A673 (cell line): ENCODE measurements around the gene RNF168. TPM values are rescaled to one million over a fixed set of nuclear protein-coding genes. Genes with fewer than 3 reads are reported as not detected.

ENCODE experiments used
- BruUV-seq: library from RNA; stranded (reverse); fragments of 400-500 nt; replicated peaks from 2 replicates; lab custom pipeline; 2021; lab: Mats Ljungman, UMichigan
- CTCF ChIA-PET: fragments of 300-600 bp; sonication (Branson Sonifier 250); formaldehyde crosslinking; loops from one replicate; lab custom pipeline; 2022; ENCODE audit warnings: antibody characterized with exemption; lab: Charles Lee
- POLR2A ChIA-PET: fragments of 300-600 bp; sonication (Branson Sonifier 250); formaldehyde crosslinking; loops from one replicate; lab custom pipeline; 2022; ENCODE audit warnings: antibody characterized with exemption; ENCODE audit not compliant: low non-redundant PET; lab: Charles Lee
- DNase-seq: peaks from one replicate; pipeline ENCODE4 v3.0.0-alpha.2; 2015; ENCODE audit warnings: low spot score
- H3K27ac ChIP-seq: fragments of 200-600 bp; sonication (generic); 2 replicates; pipeline ENCODE4 v1.5.1; 2016; ENCODE audit warnings: mixed run types, low read depth, mild to moderate bottlenecking, mixed read lengths, antibody characterized with exemption, low read length; ENCODE audit not compliant: poor library complexity, severe bottlenecking
- H3K27me3 ChIP-seq: fragments of 200-600 bp; sonication (generic); replicated peaks from 2 replicates; pipeline ENCODE4 v1.6.1; 2017; ENCODE audit warnings: mixed run types, low read depth, mild to moderate bottlenecking, mixed read lengths, antibody characterized with exemption, low read length; ENCODE audit not compliant: insufficient read depth, poor library complexity
- H3K36me3 ChIP-seq: fragments of 200-600 bp; sonication (generic); 2 replicates; pipeline ENCODE4 v1.6.1; 2016; ENCODE audit warnings: mixed run types, mild to moderate bottlenecking, mixed read lengths, antibody characterized with exemption, low read length; ENCODE audit not compliant: insufficient read depth, poor library complexity, severe bottlenecking
- H3K4me1 ChIP-seq: fragments of 200-600 bp; sonication (generic); 2 replicates; pipeline ENCODE4 v1.6.1; 2017; ENCODE audit warnings: mixed run types, mild to moderate bottlenecking, mixed read lengths, antibody characterized with exemption, low read length; ENCODE audit not compliant: insufficient read depth, poor library complexity, severe bottlenecking
- H3K4me3 ChIP-seq: fragments of 200-600 bp; sonication (generic); 2 replicates; pipeline ENCODE4 v1.5.1; 2016; ENCODE audit warnings: low read depth, mixed run types, mild to moderate bottlenecking, mixed read lengths, low read length; ENCODE audit not compliant: poor library complexity, severe bottlenecking
- H3K9me3 ChIP-seq: fragments of 200-600 bp; sonication (generic); 2 replicates; pipeline ENCODE4 v1.6.1; 2016; ENCODE audit warnings: mixed run types, low read depth, mild to moderate bottlenecking, mixed read lengths, antibody characterized with exemption, low read length; ENCODE audit not compliant: poor library complexity, severe bottlenecking
- EZH2 ChIP-seq: fragments of 200-600 bp; sonication (generic); IDR thresholded peaks from 2 replicates; pipeline ENCODE4 v1.6.1; 2017; ENCODE audit warnings: borderline replicate concordance, low read depth, mild to moderate bottlenecking, mixed read lengths, antibody characterized with exemption, low read length; ENCODE audit not compliant: poor library complexity, severe bottlenecking
- intact Hi-C: fragments of 100-400 bp; cut with micrococcal nuclease; formaldehyde crosslinking; loops from one replicate; pipeline ENCODE4 v1.10.0; 2022; ENCODE audit not compliant: unreplicated experiment
- total RNA-seq: library from RNA; stranded (reverse); gene quantifications from 2 replicates; pipeline ENCODE4 v1.2.3, GENCODE V29; 2021
- TF ChIP-seq, protein P1 (sequence below): fragments of 300-800, 200-600 bp; sonication (generic); conservative IDR thresholded peaks from 2 replicates; pipeline ENCODE4 v1.5.1; 2017; ENCODE audit warnings: low read depth, mild to moderate bottlenecking, antibody characterized with exemption, low read length, moderate library complexity, mixed read lengths

RNF168 gene
- total RNA-seq, 1 experiment from 2014 or later: 42.9 TPM

DNA sequence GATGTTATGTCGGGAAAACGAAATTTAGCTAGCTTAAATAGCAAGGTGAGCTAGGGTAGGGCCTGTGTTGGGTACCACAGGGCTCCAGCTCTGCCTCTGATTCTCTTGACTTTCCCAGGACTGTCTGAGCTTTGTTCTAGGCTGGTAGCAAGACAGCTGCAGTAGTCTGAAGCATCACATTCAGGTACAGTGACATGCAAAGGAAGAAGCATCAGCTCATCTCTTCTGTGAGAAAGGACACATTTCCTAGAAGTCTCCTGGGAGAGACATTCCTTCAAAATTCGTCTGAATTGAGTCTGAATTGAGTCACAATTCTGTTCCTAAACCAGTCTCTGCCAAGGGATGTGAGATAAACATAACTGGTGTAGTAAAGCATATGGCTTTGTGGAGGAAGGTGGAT lies 62.9 kb downstream of the RNF168 start:
- ChIA-PET CTCF (interaction anchor here (0.6 kb wide), 1 partner anchor 11 kb away, joined by 4 read pairs; no protein-coding TSS in a partner anchor), POLR2A (no interaction called here)
- TF ChIP-seq, protein P1, sequence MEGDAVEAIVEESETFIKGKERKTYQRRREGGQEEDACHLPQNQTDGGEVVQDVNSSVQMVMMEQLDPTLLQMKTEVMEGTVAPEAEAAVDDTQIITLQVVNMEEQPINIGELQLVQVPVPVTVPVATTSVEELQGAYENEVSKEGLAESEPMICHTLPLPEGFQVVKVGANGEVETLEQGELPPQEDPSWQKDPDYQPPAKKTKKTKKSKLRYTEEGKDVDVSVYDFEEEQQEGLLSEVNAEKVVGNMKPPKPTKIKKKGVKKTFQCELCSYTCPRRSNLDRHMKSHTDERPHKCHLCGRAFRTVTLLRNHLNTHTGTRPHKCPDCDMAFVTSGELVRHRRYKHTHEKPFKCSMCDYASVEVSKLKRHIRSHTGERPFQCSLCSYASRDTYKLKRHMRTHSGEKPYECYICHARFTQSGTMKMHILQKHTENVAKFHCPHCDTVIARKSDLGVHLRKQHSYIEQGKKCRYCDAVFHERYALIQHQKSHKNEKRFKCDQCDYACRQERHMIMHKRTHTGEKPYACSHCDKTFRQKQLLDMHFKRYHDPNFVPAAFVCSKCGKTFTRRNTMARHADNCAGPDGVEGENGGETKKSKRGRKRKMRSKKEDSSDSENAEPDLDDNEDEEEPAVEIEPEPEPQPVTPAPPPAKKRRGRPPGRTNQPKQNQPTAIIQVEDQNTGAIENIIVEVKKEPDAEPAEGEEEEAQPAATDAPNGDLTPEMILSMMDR: no peak
- TF ChIP-seq EZH2: no peak
- Histone ChIP-seq H3K4me3 (no peak overlapping the region), H3K9me3 (no peaks in the 10 kb centered on the region), H3K36me3 (no peaks in the 10 kb centered on the region), H3K27ac (no peak overlapping the region), H3K4me1 (peaks cover 8% of the 10 kb centered on the region), H3K27me3 (no peaks in the 10 kb centered on the region)
- no peak for DNase-seq
- intact Hi-C loops: no loop called here
- BruUV-seq: no TSS peak

DNA sequence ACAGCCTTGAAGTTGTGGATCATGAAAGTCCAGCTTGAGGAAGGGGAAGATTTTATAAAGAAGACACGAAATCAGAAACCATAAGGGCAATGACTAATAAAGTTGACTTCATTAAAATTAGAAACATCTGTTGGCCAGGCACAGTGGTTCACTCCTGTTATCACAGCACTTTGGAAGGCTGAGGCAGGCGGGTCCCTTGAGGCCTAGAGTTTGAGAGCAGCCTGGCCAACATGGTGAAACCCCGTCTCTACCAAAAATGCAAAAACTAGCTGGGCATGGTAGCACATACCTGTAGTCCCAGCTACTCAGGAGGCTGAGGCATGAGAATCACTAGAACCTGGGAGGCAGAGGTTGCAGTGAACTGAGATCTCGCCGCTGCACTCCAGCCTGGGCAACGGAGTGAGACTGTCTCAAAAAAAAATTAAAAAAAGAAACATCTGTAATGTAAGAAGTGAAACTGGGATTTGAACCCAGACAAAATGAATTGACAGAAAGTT lies 63.5 kb downstream of the RNF168 start:
- no peaks in the 10 kb centered on the region for H3K27me3 ChIP-seq
- no TSS peak for BruUV-seq
- TF ChIP-seq EZH2: no peak
- TF ChIP-seq, protein P1: no peak
- H3K4me3 ChIP-seq: no peak overlapping the region
- no peak overlapping the region for H3K27ac ChIP-seq
- DNase-seq: peak; percentile 35
- peaks cover 8% of the 10 kb centered on the region for H3K4me1 ChIP-seq
- no peaks in the 10 kb centered on the region for H3K36me3 ChIP-seq
- intact Hi-C loops: no loop called here
- POLR2A ChIA-PET: no interaction called here
- CTCF ChIA-PET: no interaction called here
- H3K9me3 ChIP-seq: no peaks in the 10 kb centered on the region

DNA sequence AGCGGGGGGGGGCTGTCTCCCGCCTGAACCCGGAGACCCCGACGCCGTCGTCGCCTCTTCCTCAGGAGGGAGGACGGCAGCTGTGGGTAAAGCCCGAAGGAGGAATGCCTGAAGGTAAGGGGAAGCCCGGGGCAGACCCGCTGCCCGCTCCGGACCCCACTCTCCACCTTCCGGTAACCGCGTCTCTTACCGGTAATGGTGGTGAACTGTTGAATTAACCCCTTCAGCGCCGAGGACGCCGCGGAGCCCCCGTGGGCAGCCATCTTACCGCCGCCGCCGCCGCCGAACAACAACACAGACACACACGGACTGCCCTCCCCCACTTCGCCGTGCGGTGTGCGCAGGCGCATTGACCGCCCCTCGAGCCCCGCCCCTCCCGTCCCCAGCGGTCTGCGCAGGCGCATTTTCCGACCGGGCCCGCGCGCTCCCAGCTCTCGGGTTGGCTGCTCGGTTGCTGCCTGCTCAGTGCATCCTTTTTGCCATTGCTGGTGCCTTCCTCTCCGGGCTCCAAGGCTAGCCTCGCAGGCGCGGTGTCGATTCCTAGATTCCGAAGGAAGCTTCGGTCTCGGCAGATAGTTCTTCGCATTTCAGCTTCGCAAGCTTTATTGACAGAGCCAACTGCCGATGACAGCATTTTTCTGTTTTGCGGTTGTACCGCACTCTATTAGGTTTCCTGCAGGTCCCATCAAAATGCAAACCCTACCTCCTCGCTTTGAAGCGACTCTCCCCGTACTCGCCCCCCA lies 71.3 kb downstream of the RNF168 start, which contains the start of gene UBXN7:
TSS of gene UBXN7 (minus strand) at position 291 of the 743 bp plus-strand sequence. CDS start at position 263, 28 bp downstream.
- ChIA-PET POLR2A (interaction anchor here (0.5 to 0.7 kb wide), 7 partner anchors 15 to 1271 kb away, joined by 3 to 9 read pairs (median 4); no protein-coding TSS in a partner anchor), CTCF (interaction anchor here (0.6 kb wide), 1 partner anchor 26 kb away, joined by 5 read pairs; no protein-coding TSS in a partner anchor)
- Histone ChIP-seq H3K27me3 (no peaks in the 10 kb centered on the region), H3K4me1 (peaks cover 6% of the 10 kb centered on the region), H3K4me3 (peak within 1 kb of the TSS; percentile 87), H3K36me3 (peaks cover 2% of the 10 kb centered on the region), H3K9me3 (no peaks in the 10 kb centered on the region), H3K27ac (peak within 1 kb of the TSS; percentile 84)
- no TSS peak for BruUV-seq
- TF ChIP-seq, protein P1: no peak
- TF ChIP-seq EZH2: no peak
- DNase-seq: peak; percentile 95
- intact Hi-C loops: loop anchor here (5.0 kb wide), 1 partner anchor 115 kb away; the partner anchor contains the start of gene DYNLT2B
